Cardiac muscle cell (in vitro differentiated cells and primary cell): ENCODE results near the gene TBC1D13. TPM values are rescaled to one million over a fixed set of nuclear protein-coding genes. Genes with fewer than 3 reads are reported as not detected.
A peak's percentile ranks its signal among the peaks of the same experiment; 100 is the strongest.

Experiments used
- DNase-seq, 2 donors: peaks; one replicate each; pipeline versions ENCODE4 v3.0.0 to v3.0.0-alpha.2; 2010 to 2017; ENCODE audit warnings: low read depth in 1 of 2, low spot score in 1 of 2
- H3K27ac ChIP-seq: fragments of 200-600 bp; sonication (generic); 2 replicates; pipeline ENCODE4 v1.5.1; 2016
- H3K27me3 ChIP-seq: fragments of 200-600 bp; sonication (generic); 2 replicates; pipeline ENCODE4 v1.6.0; 2016; ENCODE audit warnings: control low read depth
- H3K36me3 ChIP-seq: fragments of 200-600 bp; sonication (generic); 2 replicates; pipeline ENCODE4 v1.5.1; 2016; ENCODE audit warnings: control low read depth
- H3K4me1 ChIP-seq: fragments of 200-600 bp; sonication (generic); 2 replicates; pipeline ENCODE4 v1.8.1; 2017; ENCODE audit warnings: low read depth, mild to moderate bottlenecking, mixed run types
- H3K4me3 ChIP-seq: fragments of 200-600 bp; sonication (generic); 2 replicates; pipeline ENCODE4 v1.5.1; 2016; ENCODE audit warnings: mild to moderate bottlenecking
- H3K9me3 ChIP-seq: fragments of 200-600 bp; sonication (generic); 2 replicates; pipeline ENCODE4 v1.5.1; 2017; ENCODE audit warnings: low read depth, mild to moderate bottlenecking, control low read depth
- CTCF ChIP-seq: IDR thresholded peaks from 2 replicates; pipeline ENCODE4 v1.5.1; 2012; ENCODE audit warnings: low read depth, mild to moderate bottlenecking, low read length
- polyA plus RNA-seq: library from polyadenylated mRNA; unstranded; fragments of >200 nt; fragmentation: Nextera tagmentation; extraction: Ambion mirVana; gene quantifications from 2 replicates; pipeline ENCODE4 v1.2.1, GENCODE V29; 2016
- total RNA-seq: library from RNA; depleted of rRNA; stranded (reverse); fragments of >200 nt; gene quantifications from 2 replicates; pipeline ENCODE4 v1.2.3, GENCODE V29; 2016

Gene TBC1D13
- total and polyA plus RNA-seq, 2 experiments from 2014 or later, result 24.6 to 39.4 TPM

DNA sequence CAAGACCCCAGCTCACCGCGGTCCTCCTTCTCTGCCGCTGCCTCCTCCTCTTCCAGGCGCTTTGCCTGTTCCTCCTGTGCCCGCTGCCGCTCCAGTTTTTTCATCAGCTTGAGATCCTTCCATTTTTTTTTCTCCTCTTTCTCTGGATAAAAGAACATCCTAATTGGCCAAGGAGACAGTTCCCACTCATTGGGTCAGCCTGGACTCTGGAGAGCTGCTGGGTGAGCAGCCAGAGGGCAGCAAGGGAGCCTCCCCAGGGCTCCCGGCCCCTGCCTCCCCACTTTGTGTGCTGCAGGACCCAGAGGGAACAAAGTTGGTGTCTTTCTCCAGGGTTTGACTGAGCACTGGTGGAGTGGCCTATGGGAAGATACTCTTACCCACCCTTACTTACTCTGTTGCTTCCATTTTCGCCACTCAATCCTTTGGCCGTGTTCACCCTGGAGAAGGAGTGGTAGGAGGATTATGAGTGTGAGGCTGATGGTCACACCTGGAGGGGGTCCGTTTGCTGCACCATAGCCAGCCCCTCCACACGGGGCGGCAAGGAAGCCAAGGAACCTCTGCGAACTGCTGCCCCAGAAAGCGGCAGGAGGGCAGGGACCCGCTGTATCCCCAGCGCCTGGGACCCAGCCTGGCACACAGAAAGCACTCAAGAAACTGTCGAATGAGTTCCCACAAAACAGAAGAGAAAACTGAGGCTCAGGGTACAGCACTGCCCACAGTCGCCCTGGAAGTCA lies 41.8 kb downstream of the TBC1D13 start:
- H3K27ac ChIP-seq, result peak overlapping the region; percentile 49
- no peak for DNase-seq

DNA sequence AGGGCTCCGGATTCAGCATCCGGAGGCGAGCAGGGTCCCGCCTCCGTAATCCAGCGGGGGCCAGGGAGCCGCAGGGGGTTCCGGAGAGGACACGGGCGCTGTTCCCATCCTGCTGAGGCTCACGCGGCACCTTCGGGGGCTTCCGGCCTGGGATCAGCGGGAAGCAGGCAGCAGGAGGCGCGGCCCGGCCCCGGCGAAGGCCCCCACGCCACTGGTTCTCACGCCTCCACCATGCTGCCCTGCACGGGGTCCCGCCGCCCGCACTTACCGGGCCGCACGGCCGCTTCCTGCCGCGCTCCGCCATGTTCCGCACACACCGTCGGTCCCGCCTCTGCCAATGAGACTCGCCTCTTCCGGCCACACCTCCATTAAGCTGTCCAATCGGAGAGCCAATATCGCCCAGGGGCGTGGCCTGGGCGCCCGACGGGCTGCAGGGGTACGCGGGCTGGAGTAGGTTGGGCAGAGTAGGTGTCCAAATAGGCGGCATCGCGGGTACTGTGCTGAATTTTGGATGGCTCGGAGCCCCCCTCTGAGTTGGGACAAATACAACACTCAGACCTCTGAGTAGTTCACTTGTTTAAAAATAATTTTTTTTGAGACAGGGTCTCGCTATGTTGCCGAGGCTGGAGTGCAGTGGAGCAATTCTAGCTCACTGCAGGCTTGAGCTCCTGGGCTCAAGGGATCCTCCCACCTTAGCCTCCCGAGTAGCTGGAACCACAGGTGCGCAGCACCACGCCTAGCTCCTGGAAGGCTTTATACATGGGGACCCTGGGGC lies 42.6 kb downstream of the TBC1D13 start, which contains the start of gene SPOUT1:
SPOUT1 (minus strand) TSS at position 318 of the 775 bp plus-strand sequence; CDS start at position 304, 14 bp downstream.
- Histone ChIP-seq H3K27me3 (no peaks in the 10 kb centered on the region), H3K27ac (peak within 1 kb of the TSS; percentile 49), H3K4me1 (peaks cover 5% of the 10 kb centered on the region), H3K36me3 (peaks cover 12% of the 10 kb centered on the region), H3K9me3 (no peaks in the 10 kb centered on the region), H3K4me3 (peak within 1 kb of the TSS; percentile 81)
- peak; percentile 91 to 95 for DNase-seq
- no peak for TF ChIP-seq CTCF

More for the DNA sequence above, 41.8 kb downstream of the TBC1D13 start:
- Histone ChIP-seq H3K36me3 (peaks cover 16% of the 10 kb centered on the region), H3K27me3 (no peaks in the 10 kb centered on the region), H3K4me1 (peaks cover 5% of the 10 kb centered on the region), H3K4me3 (peak overlapping the region; percentile 81), H3K9me3 (no peaks in the 10 kb centered on the region)
- TF ChIP-seq CTCF, result no peak

- H3K27ac ChIP-seq, result no peak overlapping the region
- H3K27me3 ChIP-seq, result no peaks in the 10 kb centered on the region
- H3K4me3 ChIP-seq, result no peak overlapping the region
- TF ChIP-seq CTCF, result no peak
- H3K4me1 ChIP-seq, result peaks cover 15% of the 10 kb centered on the region
- no peaks in the 10 kb centered on the region for H3K9me3 ChIP-seq
- peaks cover 3% of the 10 kb centered on the region for H3K36me3 ChIP-seq
- DNase-seq, result no peak
These were observed 46.6 kb downstream of the TBC1D13 start for GRCh38 chr9:128833696-128834095.

DNA sequence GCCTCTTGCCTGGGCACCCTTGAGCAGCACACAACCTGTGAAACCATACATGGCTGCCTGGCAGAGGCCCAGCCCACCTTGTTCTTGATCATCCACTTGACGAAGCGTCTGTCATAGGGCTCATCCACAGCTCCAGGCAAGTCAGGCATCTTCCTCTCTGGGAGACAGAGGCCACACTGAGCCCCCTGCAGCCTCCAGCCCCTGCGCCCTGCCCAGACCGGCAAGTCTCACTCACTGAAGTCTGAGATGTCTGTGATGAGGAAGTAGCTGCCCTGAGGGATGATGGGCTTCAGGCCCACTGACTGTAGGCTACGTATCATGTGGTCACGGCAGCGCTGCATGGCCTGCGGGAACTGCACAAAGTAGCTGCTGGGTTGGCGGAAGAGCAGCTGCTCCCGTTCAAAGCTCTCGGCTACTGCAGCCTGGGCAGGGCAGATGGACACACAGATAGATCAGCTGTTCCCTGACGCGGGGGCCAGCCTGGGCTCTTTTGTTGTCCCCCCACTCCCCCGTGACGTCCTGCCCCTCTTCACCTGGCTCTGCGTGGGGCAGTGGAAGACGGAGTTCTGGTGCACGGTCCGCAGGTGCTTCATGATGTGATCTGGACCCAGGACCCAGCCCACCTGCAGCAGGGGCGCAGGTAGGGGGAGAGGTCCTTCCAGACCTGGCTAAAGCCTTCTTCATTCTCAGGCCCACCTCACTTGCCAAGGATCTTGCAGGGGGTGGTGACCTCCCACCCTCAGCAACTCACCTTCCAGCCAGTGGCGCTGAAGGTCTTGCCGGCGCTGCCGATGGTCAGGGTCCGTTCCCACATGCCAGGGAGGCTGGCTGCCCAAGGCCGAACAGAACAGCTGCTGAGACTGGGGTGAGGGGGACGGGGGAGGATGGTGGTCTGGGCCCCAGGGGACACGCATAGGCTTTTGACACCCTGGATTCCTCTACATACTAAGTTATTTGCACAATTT lies 48.5 kb downstream of the TBC1D13 start:
- H3K9me3 ChIP-seq, result no peaks in the 10 kb centered on the region
- DNase-seq, result no peak
- no peak for TF ChIP-seq CTCF
- H3K27me3 ChIP-seq, result no peaks in the 10 kb centered on the region
- peaks cover 16% of the 10 kb centered on the region for H3K4me1 ChIP-seq
- no peak overlapping the region for H3K4me3 ChIP-seq
- no peak overlapping the region for H3K27ac ChIP-seq
- peaks cover 3% of the 10 kb centered on the region for H3K36me3 ChIP-seq
